ENCODE measurements around the gene ACOXL. TPM values are rescaled to one million over a fixed set of nuclear protein-coding genes. Genes with fewer than 3 reads are reported as not detected.

The ACOXL gene
- total and polyA plus RNA-seq, 9 donors: 0.17 to 0.31 (median 0.23) TPM; not detected in 4

GRCh38 chr2:110742412-110742811 lies 10.0 kb downstream of the ACOXL start:
- no peak for TF ChIP-seq CTCF (IDR thresholded peaks at IDR 0.05)
- no peak for TF ChIP-seq EP300 (IDR thresholded peaks at IDR 0.05)
- no peak for TF ChIP-seq POLR2A (IDR thresholded peaks at IDR 0.05)
- intact Hi-C loops (cut with DNase I): no loop called here

GRCh38 chr2:110743600-110743999 lies 11.2 kb downstream of the ACOXL start:
- intact Hi-C loops (cut with DNase I): no loop called here
- no peaks in the 10 kb centered on the region for H3K36me3 ChIP-seq
- H3K9me3 ChIP-seq: no peaks in the 10 kb centered on the region
- 90 to 97% (median 91%) methylated on average over 5 of the region's 5 CpGs for WGBS, 3 donors
- no peak for DNase-seq
- no peak overlapping the region for H3K27ac ChIP-seq
- H3K4me3 ChIP-seq: no peak overlapping the region
- H3K27me3 ChIP-seq: no peaks in the 10 kb centered on the region
- H3K4me1 ChIP-seq (ENCODE audit: insufficient read depth): no peaks in the 10 kb centered on the region
- TF ChIP-seq POLR2A (IDR thresholded peaks at IDR 0.05): no peak

More at GRCh38 chr2:110742412-110742811, 10.0 kb downstream of the ACOXL start:
- Histone ChIP-seq H3K4me3 (no peak overlapping the region), H3K4me1 (ENCODE audit: insufficient read depth) (no peaks in the 10 kb centered on the region), H3K36me3 (no peaks in the 10 kb centered on the region), H3K27me3 (no peaks in the 10 kb centered on the region), H3K27ac (no peak overlapping the region), H3K9me3 (no peaks in the 10 kb centered on the region)
- no peak for DNase-seq
- WGBS, 3 donors: 87 to 92% (median 89%) methylated on average over 2 of the region's 2 CpGs

GRCh38 chr2:110744429-110744828 lies 12.1 kb downstream of the ACOXL start:
- Histone ChIP-seq H3K27ac (no peak overlapping the region), H3K4me3 (no peak overlapping the region), H3K9me3 (no peaks in the 10 kb centered on the region), H3K4me1 (ENCODE audit: insufficient read depth) (no peaks in the 10 kb centered on the region), H3K27me3 (no peaks in the 10 kb centered on the region), H3K36me3 (no peaks in the 10 kb centered on the region)
- 83 to 86% (median 85%) methylated on average over 4 of the region's 4 CpGs for WGBS, 3 donors
- no peak for TF ChIP-seq POLR2A (IDR thresholded peaks at IDR 0.05)
- no peak for TF ChIP-seq EP300 (IDR thresholded peaks at IDR 0.05)
- no peak for TF ChIP-seq CTCF (IDR thresholded peaks at IDR 0.05)
- no peak for DNase-seq
- intact Hi-C loops (cut with DNase I): no loop called here

- Histone ChIP-seq H3K27ac (no peak overlapping the region), H3K36me3 (no peaks in the 10 kb centered on the region), H3K27me3 (no peaks in the 10 kb centered on the region), H3K4me1 (ENCODE audit: insufficient read depth) (no peaks in the 10 kb centered on the region), H3K9me3 (no peaks in the 10 kb centered on the region), H3K4me3 (no peak overlapping the region)
- WGBS, 3 donors: 75 to 86% (median 76%) methylated on average over 2 of the region's 2 CpGs
- DNase-seq: no peak
- TF ChIP-seq CTCF (IDR thresholded peaks at IDR 0.05) (no peak), EP300 (IDR thresholded peaks at IDR 0.05) (no peak), POLR2A (IDR thresholded peaks at IDR 0.05) (no peak)
- intact Hi-C loops (cut with DNase I): no loop called here
Observed at GRCh38 chr2:110745048-110745447, 12.7 kb downstream of the ACOXL start.

GRCh38 chr2:110746586-110747521 lies 14.5 kb downstream of the ACOXL start:
- WGBS, 3 donors: 82 to 89% (median 87%) methylated on average over 14 of the region's 14 CpGs
- H3K4me3 ChIP-seq: no peak overlapping the region
- no peaks in the 10 kb centered on the region for H3K9me3 ChIP-seq
- no peaks in the 10 kb centered on the region for H3K4me1 ChIP-seq (ENCODE audit: insufficient read depth)
- TF ChIP-seq POLR2A (IDR thresholded peaks at IDR 0.05) (no peak), EP300 (IDR thresholded peaks at IDR 0.05) (no peak), CTCF (IDR thresholded peaks at IDR 0.05) (no peak)
- intact Hi-C loops (cut with DNase I): no loop called here
- H3K27ac ChIP-seq: no peak overlapping the region
- no peak for DNase-seq
- H3K27me3 ChIP-seq: no peaks in the 10 kb centered on the region
- H3K36me3 ChIP-seq: no peaks in the 10 kb centered on the region

Measured in ovary (tissue), 9 donors.